ENCODE measurements around the gene NRGN.
"Not testable (repeated sequence)": the region's sequence is repeated elsewhere in the genome, so short reads cannot be mapped to it uniquely, and the experiment has no call there.

The NRGN gene

DNA sequence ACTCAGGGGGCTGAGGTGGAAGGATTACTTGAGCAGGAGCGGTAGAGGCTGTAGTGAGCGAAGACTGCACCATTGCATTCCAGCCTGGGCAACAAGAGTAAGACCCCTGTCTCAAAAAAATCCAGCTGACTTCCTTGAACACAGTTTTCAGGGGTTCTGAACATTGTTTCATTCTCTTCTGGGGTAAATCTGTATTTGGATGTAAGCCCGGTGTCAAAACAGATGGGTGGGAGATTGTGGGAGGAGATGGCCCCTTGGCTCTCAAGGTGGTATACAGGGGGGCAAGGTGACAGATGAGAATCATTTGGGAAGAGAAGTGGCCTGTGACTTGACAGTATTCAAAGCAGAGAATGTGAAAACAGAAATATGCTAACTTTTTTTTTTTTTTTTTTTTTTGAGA, 17.6 kb downstream of the NRGN start:
- DNase-seq (ENCODE audit: low read depth in 2 of 2) = no peak

DNA sequence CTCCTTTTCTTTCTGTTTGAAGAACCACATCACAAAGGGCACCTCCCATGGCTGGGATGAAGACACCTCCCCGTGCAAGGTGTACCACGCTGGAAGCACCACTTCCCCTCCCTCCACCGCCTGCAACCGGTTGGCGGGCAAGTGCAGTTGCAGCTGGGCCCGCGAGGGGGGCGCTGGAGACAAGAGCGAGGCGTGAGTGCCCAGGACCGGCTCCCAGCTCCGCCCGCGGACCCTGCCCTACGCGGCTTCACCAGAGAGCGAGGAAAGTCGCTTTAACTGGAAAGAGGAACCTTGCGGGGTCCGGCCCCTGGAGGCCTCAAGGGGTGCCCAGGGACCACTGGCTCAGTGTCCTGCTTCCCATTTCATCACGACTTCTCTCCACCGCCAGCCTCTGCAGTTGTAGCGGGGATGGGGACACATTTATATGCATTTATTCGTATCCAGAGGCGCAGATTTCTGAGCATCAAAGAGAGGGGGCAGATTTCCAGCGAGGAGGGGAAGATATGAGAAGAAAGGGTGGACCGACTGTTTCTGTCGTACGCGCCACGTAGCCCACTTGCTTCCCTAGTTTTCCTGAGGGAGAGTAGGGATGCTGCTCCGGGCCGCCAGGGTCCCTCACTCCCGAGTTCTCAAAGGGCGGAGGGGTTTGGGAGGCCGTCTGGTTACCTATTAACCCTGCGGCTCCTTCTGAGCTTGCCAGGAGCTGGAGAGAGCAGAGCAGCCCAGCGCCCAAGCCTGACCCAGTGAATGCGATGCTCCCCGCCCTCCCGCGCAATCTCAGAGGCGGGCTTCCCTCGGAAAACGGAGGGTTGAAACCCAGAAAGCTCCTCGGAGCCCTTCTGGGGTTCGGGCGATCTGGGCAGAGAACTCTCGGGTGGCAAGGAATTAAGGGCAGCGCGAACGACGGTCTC, 18.9 kb downstream of the NRGN start:
- DNase-seq (ENCODE audit: low read depth in 2 of 2) = no peak

DNA sequence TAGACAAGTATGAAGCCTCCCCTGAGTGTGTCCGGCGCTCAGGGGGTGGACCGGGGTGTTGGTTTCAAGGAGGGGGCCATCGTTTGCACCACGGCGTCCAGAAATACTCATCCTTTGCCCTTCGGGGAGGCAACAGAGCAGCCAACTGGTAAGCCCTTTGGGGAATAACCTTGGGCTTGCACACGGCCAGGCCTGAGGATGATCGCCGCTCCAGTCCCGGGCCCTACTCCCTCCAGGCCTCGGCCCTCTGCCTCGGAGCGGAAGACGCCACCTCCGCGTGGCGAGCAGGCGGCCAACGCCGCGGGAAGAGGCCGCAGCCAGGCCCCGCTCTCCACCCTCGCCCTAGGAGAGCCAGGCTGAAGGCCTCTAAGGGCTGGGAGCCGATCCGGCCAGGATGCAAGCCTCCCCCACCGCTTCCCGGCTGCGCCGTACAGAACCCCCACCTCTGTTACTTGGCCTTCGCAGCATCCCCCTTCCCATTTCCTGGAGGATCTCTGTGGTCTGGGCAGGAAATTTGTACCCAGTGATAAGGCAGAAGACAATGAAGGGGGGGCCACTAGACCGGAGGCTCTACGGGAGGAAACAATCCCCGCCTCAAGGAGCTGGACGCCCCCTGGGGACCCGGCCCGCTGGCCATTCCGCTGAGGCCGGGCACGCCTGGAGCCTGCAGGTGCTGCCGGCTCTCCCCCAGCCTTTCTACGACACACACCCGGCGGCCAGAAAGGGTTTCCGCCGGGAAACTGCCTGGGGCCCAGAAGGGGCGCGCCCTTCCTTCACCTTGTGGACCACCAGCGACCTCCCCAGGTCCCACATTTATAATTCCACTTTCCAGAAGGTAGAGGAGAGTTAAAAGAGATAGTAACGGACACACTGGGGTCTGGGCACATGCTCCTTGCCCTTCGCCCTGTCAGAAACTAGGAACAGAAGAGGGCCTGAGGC, 19.8 kb downstream of the NRGN start:
- DNase-seq (ENCODE audit: low read depth in 2 of 2) = no peak

DNA sequence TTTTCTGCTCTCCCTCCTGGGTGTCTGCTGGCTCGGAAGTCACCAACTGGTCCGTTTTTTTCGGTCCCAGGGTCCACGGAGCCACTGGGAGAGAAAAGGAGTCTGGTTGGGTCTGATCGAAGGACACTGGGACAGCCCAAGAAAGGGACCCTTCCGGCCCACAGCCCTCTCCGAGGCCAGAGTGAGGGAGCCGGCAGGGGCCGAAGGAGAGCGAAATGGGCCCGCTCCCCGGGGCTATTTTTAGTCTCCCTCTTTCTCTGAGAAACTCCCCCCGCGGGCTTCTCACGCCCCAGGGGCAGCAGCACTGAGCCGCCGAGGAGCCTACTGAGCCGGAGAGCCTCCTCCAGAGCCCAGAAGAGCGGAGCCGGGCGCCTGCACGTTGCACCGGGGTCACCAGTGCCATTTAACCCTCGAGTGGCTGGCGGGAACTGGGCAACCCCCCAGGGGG, 20.5 kb downstream of the NRGN start:
- no peak for DNase-seq (ENCODE audit: low read depth in 2 of 2)

DNA sequence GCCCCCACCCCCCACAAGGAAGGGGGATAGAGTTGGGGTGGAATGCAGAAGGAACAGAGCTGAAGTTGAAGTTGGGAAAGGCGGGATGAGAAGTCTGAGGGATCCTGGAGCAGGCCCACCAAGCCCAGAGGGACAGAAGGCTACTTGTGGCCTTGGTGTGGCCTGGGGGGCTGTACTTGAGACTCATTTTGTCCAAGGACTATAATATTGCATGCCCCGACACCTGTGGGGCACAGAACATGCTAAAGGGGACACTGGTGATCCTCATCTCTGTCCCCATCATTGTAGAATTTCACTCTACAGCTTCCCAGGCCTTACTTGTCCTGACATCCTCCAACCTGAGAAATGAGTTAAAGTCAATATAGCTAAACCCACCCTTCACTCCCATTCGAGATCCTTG, 21.1 kb downstream of the NRGN start:
- no peak for DNase-seq (ENCODE audit: low read depth in 2 of 2)

DNA sequence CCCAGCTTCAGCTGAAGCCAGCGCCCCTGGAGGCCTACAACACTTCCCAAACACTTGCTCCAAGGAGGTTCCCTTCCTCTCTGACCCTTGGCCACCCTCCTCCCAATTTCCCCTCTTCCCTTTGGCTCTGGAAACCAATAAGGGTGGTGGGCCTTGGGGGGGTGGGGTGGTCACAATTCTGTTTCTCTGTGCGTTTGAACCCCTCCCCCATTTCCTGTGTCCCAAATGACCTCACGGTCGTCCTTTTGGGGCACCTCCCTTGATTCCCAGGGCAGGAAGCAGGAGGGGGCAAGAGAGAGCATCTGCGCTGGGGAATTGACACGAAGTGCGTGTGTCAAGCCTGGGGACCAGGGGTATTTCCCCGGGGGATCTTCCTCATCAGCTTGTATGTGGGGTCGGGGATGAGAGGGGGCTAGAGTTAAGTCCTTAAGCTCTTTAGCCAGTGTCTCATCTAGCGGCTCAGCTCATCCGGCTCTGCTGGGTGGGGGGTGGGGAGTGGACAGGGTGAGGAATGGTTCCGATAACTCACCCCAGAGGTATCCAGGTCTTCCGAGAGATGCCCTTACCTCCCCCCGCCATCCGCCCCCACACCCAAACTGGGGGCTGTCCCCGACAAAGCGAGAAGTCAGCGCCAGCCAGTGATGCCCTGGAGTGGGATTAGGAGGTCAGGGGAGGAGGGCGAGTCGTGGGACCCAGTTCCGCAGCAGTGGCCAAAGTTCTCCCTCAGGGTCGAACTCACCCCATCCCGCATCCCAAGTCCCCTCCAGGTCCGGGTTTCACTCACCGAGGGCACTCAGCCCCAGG, 21.8 kb downstream of the NRGN start:
- DNase-seq (ENCODE audit: low read depth in 2 of 2) = no peak

DNA sequence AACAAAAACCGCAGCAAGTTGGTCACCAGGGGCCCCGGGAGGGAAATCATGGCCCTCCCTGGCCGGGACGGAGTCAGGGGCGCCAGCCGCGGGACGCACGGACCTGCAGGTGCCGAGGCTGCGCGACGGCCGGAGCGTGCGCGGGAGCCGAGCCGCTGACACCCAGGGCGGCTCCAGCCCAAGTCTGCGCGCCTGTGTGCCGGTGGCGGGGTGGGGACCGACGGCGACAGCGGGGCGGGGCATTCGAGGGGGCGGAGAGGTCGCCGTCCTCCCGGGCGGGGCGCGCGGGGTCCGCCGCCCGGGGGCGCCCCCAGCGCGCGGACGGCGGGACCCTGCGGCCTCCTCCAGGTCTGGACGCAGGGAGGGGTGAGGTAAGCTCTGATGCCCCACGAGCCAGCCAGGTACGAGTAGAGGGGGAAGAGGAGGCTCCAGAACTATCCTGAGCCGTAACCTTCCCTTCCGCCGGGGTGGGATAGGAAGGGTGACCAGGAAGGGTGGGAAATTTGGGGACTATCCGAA, 22.4 kb downstream of the NRGN start, which contains the start of gene ESAM:
Gene ESAM, minus strand, starts transcription at position 186 of the 519 bp plus-strand sequence. Its CDS starts 136 bp downstream, at position 50.
- peak in 1 of 2 donors; percentile 64 for DNase-seq (ENCODE audit: low read depth in 2 of 2)

DNA sequence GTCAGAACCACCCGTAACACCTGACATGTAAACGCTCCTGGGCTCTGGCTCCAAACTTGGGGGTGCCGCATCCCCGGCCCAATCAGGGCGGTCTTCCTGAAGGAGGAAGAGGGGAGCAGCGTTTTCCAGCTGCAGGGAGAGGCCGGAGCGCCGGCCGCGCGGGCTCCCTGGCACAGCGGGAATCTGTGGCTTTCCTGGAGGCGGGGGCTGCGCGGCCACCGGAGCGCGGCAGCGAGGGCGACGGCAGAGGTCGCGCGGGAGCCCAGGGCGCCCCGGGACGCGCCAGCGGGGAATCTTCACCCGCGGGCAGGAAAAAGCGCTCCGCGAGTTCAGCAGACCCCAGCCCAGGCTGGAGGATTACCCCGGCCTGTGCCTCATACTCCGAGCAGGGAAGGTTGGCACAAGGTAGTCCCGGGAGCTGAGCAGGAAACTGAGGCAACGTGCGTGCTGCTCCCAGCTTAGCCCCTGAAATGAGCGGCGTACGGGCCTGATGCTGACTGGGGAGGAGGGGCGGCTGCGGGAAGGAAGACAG, 22.9 kb downstream of the NRGN start:
- DNase-seq (ENCODE audit: low read depth in 2 of 2) = no peak

DNA sequence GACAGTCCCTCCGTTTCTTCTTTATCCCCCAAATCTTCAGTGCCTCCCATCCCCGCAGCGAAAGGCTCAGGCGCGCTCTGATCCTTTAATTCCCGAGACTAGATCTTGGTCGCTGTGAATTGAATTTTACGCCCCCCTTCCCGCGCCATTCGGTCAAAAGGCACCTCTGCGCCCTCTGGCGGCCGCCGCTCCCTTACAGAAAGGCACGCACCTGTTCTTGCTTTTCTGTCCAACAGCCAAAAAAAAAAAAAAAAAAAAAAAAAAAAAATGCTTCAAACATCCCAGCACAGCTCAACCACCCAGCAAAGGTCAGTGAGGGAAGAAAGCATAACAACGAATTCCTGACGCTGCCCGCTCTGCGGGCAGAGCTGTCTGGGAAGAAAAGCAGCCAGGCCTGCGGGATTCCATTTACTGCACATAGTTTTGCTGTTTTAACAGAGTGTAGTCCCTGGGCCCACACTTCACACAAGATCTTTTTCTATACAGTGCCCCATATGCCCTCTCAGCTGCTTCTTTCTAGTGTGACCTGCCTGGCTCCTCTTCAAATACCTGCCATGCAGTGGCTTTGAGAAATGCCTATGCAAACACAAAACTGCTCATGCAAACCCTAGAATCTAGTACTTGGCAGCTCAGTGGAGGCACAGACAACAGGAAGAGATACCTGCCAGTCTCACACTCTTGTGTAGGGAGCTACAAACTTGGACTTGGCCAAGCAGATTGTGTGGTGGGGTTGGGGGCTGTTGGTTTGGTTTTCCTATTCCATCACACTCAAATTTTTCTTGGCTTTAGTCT, 23.6 kb downstream of the NRGN start:
- peak; percentile 67 to 75 for DNase-seq (ENCODE audit: low read depth in 2 of 2)

DNA sequence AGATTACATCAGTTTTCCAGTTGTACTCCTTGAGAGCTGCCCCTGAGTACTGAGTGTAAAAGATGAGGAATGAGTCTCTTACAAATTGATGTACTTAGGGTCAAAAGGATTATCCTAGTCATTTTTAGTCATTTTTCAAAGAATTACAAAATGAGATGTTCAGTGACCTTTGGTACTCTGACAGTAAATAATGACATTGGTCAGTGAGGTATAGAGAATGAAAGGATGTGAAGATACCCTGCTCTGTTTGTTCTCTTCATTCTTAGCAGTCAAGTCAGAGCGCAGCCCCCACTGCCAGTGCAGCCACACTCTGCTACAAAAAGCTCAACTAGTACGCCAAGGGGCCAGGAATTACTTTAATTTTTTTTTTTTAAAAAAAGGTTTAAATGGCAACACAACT, 26.4 kb downstream of the NRGN start:
- no peak for DNase-seq (ENCODE audit: low read depth in 2 of 2)

DNA sequence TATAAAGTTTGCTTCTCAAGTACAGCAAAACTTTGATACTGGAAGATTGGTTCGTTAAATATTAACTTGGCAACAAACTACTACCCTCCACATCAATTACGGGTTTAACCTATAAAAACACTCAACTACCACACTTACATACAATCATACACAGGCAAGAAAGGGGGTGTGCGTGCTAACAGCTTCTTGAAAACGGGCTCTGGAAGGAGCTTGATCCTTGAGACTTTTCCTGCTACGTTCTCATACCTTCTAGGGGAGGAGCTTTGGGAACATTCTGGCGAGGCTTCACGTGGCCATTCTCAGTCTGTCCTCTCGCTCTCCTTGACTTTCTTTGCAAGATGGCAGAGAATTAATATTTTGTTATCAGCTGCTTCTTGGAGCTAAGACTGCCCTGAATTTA, 29.2 kb downstream of the NRGN start:
- no peak for DNase-seq (ENCODE audit: low read depth in 2 of 2)

DNA sequence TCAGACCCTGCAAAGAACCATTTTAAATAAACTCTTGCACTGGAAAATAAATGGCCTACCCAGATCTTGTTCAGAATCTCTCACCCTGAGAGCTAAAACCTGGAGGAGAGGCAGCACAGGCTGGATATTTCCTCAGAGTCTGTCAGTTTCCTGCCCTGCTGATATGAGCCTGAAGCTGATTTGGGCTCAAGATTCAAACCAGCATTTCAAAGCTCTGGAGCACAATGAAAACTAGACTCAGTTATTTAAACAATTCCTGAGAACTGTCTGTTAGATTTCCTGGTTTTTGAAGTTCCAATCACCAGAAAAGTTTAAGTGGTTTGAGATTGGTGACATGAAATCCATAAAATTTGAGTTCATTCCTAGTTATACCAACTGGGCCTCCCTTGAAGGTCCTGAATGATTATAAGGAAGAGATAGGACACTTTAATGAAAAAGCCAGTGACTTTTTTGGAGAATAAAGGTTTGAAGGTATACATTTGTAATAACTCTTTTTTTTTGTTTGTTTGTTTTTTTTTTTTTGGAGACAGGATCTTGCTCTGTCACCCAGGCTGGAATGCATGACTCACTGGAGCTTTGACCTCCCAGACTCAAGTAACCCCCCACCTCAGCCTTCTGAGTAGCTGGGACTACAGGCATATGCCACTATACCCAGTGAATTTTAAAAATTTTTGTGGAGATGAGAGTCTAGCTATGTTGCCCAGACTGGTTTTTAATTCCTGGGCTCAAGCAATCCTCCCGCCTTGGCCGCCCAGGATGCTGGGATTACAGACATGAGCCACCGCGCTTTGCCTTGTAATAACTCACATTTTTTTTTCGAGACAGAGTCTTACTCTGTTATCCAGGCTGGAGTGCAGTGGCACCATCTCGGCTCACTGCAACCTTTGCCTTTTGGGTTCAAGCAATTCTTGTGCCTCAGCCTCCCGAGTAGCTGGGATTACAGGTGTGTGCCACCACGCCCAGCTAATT, 30.3 kb downstream of the NRGN start:
- no peak for DNase-seq (ENCODE audit: low read depth in 2 of 2)

DNA sequence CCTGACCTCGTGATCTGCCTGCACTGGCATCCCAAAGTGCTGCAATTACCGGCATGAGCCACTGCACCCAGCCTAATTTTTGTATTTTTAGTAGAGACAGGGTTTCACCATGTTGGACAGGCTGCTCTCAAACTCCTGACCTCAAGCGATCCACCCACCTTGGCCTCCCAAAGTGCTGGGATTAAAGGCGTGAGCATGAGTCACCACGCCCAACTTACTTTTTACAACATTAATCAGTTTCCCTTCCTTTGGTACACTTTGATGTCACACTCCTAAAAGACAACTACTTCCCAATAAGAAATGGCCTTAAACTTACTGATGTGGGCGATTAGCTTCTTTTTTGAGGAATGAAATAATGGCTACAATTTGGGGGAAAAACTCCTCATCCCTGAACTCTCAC, 31.2 kb downstream of the NRGN start:
- DNase-seq (ENCODE audit: low read depth in 2 of 2) = not testable (repeated sequence)

DNA sequence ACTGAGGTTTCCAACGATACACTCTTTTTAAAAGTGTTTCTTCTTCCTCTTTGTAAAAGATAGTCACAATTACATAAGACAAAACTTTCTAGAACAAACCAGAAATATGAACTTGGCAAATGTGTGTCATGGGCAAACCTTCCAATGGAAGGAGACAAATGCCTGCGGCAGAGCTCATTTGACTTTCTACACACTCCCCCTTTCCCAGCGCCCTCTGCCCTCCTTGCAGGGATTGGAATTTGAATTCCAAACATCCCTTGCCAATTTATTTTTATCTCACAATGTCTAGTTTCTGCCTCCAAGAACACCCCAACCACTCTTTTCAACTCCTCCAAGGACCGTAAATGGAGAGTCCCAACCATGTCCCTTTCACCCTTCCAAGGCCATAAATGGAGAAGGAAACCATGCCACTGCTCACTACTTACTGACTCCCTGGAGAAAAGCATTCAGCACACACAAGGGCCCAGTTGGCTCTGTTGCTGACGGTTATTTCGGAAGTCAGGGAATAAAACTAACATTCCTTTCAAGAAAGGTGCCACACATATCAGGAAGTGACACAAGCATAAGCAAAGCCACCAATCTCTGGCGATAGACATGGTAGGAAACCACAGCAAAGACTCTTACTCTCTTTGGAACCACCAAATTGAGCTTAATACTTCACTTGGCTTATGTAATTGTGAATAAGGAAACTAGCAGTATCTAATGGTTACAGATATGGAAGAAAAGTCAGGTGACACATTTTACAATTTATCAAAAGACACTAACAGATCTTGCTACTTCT, 37.3 kb downstream of the NRGN start:
- DNase-seq (ENCODE audit: low read depth in 2 of 2) = no peak

DNA sequence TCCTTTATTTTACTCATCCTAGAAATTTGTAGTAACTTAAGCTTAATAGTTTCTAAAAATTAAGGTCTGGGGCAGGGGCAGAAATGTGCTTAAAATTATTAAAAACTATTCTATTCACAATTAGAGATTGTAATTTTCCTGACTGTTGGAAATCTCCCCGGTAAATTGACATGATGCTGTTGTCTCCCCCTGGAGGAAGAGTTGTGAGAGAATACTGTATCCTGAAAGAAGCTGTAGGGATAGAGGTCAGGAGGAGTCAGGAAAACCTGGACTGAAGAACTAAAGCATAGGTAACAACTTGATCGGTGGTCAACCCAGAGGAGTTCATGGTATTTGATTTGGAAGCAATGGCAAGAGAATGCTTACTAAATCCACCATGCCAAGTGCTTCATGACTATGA, 38.5 kb downstream of the NRGN start:
- no peak for DNase-seq (ENCODE audit: low read depth in 2 of 2)

DNA sequence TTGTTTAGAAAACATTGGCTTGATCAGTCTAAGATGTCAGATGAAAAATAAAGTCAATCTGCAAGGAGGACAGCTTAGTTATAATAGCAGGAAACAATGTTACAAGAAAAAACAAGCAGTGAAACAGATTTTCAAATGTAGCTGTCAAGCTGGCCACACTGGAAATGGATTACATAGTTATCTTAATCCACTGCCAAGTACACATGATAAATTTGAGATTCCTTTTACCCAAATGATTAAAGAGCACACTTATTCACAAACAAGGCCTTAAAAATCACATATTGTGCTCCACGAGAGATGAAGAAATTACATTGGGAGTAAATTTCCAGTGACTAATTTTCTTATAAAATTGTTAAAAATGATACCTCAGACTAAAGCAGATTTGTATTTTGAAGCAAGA, 39.8 kb downstream of the NRGN start:
- no peak for DNase-seq (ENCODE audit: low read depth in 2 of 2)

DNA sequence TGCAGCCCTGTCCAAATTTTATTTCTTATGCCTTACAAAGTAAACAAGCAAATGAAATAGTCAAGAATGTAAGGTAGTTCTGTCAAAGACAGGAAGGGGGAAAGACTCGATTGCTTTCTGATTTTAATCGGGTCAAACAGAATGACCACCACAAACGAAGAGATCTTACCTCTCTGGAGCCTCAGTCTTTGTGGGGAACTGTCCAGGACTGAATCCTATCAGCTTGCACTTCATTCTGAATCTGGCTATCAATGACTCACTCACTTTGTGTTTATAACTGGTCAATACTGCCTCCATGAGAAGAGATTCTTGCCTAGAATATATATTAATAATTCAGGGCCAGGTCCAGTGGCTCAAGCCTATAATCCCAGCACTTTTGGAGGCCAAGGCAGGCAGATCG, 43.3 kb downstream of the NRGN start:
- DNase-seq (ENCODE audit: low read depth in 2 of 2) = no peak

DNA sequence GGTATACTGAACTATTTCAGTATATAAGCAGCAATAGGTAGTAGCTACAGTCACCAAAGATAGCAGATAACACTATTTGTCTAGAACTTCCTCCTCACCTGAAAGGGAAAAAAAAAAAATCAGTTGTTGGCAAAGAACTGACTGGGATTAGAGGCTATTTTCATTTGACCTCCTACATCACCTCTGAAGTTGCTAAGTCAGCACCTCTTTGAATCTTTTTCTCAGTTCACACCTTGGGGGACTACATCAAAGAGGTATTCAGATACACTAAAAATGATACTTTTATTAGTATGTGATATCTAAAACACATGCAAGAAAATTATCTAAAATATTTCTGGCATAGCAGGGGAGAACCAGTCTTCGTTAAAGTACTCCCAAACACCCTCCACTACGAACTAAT, 44.3 kb downstream of the NRGN start:
- DNase-seq (ENCODE audit: low read depth in 2 of 2) = no peak
